Activated naive CD8-positive, alpha-beta T cell treated with anti-CD3 and anti-CD28 coated beads, Interleukin-2, amount 50 U/mL, for 24 hours (primary cell): ENCODE measurements around the gene ALG14.
A peak's percentile ranks its signal among the peaks of the same experiment; 100 is the strongest.

Experiments
- ATAC-seq: fragments of 150-1000 bp; cut with Tn5 transposase; one replicate; pipeline ENCODE4 v1.10.0; 2021
- DNase-seq: peaks from one replicate; pipeline ENCODE4 v3.0.0; 2021
- H3K27ac Mint-ChIP-seq: one replicate; pipeline ENCODE4 v1.8.0; 2021; ENCODE audit warnings: mild to moderate bottlenecking, mixed read lengths
- H3K27me3 Mint-ChIP-seq: one replicate; pipeline ENCODE4 v1.8.0; 2021; ENCODE audit warnings: mixed read lengths
- H3K36me3 Mint-ChIP-seq: one replicate; pipeline ENCODE4 v1.8.0; 2021; ENCODE audit warnings: low read depth, mixed read lengths
- H3K4me1 Mint-ChIP-seq: one replicate; pipeline ENCODE4 v1.8.0; 2021; ENCODE audit warnings: mixed read lengths
- H3K4me3 Mint-ChIP-seq: one replicate; pipeline ENCODE4 v1.8.0; 2021; ENCODE audit warnings: mild to moderate bottlenecking, moderate library complexity, mixed read lengths
- H3K9me3 Mint-ChIP-seq: one replicate; pipeline ENCODE4 v1.8.0; 2021; ENCODE audit warnings: mixed read lengths

Gene ALG14

DNA sequence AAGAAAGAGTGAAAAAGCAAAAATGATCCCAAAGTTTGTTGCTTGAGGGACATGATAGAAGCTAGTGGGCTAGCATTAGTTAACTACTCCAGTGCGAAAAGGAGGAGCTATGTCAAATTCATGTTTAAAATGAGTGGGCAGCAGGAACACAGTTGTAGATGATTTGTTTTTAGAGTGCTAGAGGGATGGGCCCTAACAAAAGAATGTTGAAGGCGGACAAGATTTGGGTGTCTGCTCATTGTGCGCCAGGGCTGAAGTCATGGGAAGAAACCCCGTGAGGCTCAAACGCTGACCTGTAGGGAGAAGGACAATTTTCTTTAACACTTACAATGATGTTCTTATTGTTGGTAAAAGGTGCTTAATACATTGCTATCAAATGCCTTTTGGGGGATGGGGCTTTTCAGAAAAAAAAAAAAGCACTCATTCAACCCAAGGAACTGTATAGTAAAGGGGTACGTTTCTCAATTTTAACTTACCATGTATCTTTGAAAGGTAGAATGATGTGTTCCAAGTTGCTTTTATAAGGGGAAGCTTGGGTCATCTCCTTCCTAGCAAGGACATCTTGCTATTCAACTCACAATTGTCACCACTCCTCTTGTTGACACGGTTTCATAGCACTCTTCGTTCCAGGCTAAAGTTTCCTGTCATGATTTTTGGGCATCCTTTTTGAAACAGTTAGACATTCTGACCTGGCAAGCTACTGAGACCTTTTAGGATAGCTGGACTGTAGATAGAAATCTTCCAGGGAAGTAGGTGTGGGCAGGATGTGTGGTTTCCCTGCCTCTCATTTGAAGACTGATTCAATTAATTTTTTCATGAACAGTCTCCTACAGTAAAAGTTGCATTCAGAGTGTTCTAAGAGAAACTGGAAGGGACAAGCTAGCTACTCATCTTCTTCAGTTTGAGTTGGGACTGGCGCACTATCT, 92.8 kb downstream of the ALG14 start:
- H3K27me3 Mint-ChIP-seq, result no peaks in the 10 kb centered on the region
- no peaks in the 10 kb centered on the region for H3K9me3 Mint-ChIP-seq
- no peak overlapping the region for H3K27ac Mint-ChIP-seq
- peaks cover 10% of the 10 kb centered on the region for H3K4me1 Mint-ChIP-seq
- no peaks in the 10 kb centered on the region for H3K36me3 Mint-ChIP-seq
- DNase-seq (no peak), ATAC-seq (no peak)
- no peak overlapping the region for H3K4me3 Mint-ChIP-seq

DNA sequence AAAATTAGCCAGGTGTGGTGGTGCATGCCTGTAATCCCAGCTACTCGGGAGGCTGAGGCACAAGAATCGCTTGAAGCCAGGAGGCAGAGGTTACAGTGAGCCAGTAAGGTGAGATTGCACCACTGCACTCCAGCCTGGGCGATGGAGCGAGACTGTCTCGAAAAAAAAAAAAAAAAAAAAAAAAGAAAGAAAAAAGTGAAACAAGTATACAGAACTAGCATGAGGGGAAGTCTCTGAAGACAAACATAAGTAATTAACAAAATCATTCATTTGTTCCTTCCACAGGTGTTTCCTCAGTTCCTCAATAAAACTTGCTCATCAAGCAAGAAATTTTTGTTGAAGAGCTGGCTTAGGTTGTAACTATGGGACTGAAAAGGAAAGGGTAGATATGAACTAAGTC, 93.6 kb downstream of the ALG14 start:
- Mint-ChIP-seq H3K36me3 (no peaks in the 10 kb centered on the region), H3K4me1 (peaks cover 10% of the 10 kb centered on the region), H3K27ac (no peak overlapping the region), H3K9me3 (no peaks in the 10 kb centered on the region), H3K4me3 (no peak overlapping the region), H3K27me3 (no peaks in the 10 kb centered on the region)
- no peak for DNase-seq
- ATAC-seq, result no peak

DNA sequence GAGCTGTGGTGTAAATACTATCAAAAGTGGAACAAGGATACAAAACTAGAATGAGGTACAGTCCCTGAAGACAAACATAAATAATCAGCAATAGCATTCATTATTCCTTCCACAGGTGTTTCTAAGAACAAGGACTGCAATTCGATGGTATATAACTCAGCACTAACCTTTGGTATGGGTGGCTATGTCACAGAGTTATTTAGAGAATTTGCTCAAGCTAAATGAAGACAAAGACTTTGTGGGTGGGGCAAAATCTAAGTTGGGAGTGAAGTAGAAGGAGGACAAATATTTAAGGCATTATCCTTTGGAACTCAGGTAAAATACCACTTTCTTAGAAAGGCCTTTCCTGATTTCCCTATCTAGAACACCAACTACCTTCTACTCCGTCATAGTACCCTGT, 94.3 kb downstream of the ALG14 start:
- Mint-ChIP-seq H3K4me1 (peaks cover 10% of the 10 kb centered on the region), H3K27ac (no peak overlapping the region), H3K27me3 (no peaks in the 10 kb centered on the region), H3K9me3 (no peaks in the 10 kb centered on the region), H3K4me3 (no peak overlapping the region), H3K36me3 (no peaks in the 10 kb centered on the region)
- ATAC-seq, result no peak
- no peak for DNase-seq

DNA sequence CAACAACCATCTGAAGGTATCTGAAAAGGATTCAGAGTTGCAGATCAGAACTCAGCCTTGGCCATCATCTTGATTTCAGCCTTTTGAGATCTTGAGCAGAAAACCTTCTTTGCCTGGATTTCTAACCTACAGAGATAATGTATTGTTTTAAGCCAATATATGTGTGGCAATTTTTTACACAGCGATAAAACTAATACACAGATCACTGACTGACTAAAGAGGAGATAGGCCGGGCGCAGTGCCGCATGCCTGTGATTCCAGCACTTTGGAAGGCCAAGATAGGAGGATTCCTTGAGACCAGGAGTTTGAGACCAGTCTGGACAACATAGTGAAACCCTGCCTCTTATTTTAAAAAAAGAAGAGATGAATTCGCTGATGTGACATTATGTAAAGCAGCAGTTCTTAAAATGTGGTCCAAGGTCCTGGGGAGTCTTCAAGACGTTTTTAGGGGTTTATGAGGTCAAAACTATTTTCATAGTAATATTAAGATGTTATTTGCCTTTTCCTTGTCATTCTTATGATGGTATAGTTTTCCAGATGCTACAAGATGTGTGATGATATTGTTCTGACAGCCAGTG, 95.7 kb downstream of the ALG14 start:
- DNase-seq (no peak), ATAC-seq (no peak)
- Mint-ChIP-seq H3K4me1 (peaks cover 10% of the 10 kb centered on the region), H3K9me3 (no peaks in the 10 kb centered on the region), H3K4me3 (no peak overlapping the region), H3K27me3 (no peaks in the 10 kb centered on the region), H3K36me3 (no peaks in the 10 kb centered on the region), H3K27ac (no peak overlapping the region)

DNA sequence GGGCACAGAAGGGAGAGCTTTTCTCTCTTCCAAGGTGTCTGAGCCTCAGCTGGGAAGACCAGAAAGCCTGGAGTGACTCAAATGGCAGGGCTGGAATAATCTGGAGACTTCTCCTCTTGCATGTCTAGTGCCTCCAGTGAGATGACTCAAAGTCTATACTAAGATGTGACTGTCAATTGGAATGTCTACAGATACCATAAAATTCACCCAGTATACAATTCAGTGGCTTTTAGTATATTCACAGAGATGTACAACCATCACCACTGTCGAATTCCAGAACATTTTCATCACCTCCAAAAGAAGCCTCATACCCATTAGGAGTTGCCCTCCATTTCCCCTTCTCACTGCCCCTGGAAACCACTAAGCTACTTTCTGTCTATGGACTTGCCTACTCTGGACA, 97.9 kb downstream of the ALG14 start:
- H3K27me3 Mint-ChIP-seq, result no peaks in the 10 kb centered on the region
- H3K27ac Mint-ChIP-seq, result no peak overlapping the region
- ATAC-seq, result no peak
- peaks cover 6% of the 10 kb centered on the region for H3K4me1 Mint-ChIP-seq
- no peak overlapping the region for H3K4me3 Mint-ChIP-seq
- no peak for DNase-seq
- H3K36me3 Mint-ChIP-seq, result no peaks in the 10 kb centered on the region
- no peaks in the 10 kb centered on the region for H3K9me3 Mint-ChIP-seq

DNA sequence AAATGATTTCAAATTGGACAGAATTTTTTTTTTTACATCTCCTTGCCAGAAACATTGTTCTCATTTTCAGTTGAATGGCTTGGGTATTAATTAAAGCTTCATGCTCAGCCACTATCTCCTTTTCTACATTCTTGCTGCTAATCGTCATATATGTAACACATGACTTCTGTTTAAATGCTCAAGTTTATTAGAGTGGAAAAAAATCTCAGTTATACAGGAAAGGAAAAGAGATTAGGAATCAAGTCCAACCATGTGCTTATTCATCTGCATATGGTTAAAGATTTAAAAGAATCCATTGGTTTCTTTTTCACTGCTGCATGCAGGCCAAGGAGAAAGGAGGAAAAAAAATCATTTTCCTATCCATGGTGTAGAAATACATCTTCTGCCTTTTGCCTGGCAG, 98.5 kb downstream of the ALG14 start:
- Mint-ChIP-seq H3K9me3 (no peaks in the 10 kb centered on the region), H3K36me3 (no peaks in the 10 kb centered on the region), H3K4me3 (no peak overlapping the region), H3K4me1 (peaks cover under 1% of the 10 kb centered on the region), H3K27me3 (no peaks in the 10 kb centered on the region), H3K27ac (no peak overlapping the region)
- no peak for ATAC-seq
- DNase-seq, result no peak

DNA sequence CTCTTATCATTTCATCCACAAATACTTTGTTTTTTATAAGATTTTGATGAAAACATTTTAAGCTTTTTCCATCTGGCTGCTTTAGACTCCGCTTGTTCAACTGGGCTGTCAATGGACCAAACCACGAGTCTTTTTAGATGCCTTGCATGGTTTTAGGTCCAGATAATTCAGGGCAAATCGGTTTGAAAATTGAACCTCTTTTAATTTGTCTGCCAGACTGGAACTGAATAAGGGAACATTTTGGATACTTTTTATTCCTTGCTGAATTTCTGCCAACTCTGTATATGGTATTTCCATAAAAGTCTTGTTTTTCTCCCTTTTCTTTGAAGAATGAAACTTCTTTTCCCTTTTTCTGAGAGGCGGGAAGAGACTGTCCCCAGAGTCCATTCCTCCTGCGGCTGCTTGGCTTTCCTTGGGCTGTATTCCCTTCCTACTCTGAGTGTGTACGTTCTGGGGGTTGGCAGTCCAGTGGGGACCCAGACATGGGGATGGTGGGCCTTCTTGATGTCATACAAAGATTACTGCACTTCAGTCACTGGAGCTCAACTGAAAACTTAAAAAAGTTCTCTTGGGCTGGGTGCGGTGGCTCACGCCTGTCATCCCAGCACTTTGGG, 99.3 kb downstream of the ALG14 start:
- H3K4me1 Mint-ChIP-seq, result no peaks in the 10 kb centered on the region
- no peak for DNase-seq
- H3K9me3 Mint-ChIP-seq, result no peaks in the 10 kb centered on the region
- no peaks in the 10 kb centered on the region for H3K27me3 Mint-ChIP-seq
- H3K27ac Mint-ChIP-seq, result no peak overlapping the region
- no peak overlapping the region for H3K4me3 Mint-ChIP-seq
- H3K36me3 Mint-ChIP-seq, result no peaks in the 10 kb centered on the region
- no peak for ATAC-seq

DNA sequence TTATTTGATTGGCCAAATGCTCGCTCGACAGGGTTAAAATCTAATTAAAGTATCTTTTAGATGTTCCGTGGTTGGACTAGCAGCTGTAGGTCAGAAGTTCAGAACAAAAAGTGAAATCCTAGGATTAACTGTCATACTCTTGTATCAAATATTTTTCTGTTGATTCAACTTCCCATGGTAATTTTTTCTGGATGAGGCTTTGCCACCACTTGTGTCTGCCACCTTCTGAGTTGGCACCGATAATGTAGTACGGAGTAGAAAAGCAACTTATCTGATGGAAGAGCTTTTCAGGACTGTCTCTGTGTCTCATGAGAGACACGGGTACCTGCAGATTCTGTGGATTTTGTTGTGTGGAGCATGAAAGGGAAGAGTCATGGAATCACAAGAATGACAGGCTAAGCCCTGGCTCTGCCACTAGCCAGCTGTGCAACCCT, 101.2 kb downstream of the ALG14 start:
- Mint-ChIP-seq H3K4me1 (no peaks in the 10 kb centered on the region), H3K36me3 (no peaks in the 10 kb centered on the region), H3K4me3 (no peak overlapping the region), H3K9me3 (no peaks in the 10 kb centered on the region), H3K27ac (no peak overlapping the region), H3K27me3 (no peaks in the 10 kb centered on the region)
- ATAC-seq, result no peak
- no peak for DNase-seq

DNA sequence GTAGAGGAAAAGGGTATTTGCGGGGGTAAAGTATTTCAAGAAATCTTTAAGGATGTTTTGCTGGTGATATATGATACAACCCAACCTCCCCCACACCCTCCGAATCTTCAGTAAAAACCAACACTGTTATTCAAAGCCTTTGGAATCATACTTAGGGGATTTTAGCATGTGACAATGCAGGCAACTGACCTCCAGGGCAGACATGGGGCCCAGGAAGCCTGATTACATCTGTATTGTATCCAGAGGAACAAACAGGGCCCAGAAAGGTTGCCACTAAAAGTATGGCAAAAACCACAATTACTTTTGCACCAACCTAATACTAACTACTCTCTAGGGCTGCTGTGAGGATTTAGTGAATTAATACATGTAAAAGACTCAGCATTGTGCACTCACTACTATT, 102.0 kb downstream of the ALG14 start:
- ATAC-seq, result no peak
- Mint-ChIP-seq H3K4me3 (no peak overlapping the region), H3K36me3 (no peaks in the 10 kb centered on the region), H3K27me3 (no peaks in the 10 kb centered on the region), H3K27ac (no peak overlapping the region), H3K4me1 (no peaks in the 10 kb centered on the region), H3K9me3 (no peaks in the 10 kb centered on the region)
- no peak for DNase-seq

DNA sequence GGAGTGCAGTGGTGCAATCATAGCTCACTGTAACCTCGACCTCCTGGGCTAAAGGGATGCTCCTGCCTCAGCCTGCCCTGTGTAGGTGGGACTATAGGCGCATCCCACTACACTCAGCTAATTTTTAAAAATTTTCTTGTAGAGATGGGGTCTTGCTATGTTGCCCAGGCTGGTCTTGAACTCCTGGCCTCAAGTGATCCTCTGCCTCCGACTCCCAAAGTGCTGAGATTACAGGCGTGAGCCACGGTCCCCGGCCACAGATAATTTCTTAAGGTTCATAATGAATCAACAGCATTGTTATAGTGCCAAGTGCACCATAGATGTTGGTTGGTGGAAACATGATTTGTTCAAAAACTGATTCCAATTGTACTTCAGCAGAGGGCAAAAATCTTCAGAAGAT, 103.6 kb downstream of the ALG14 start:
- H3K4me3 Mint-ChIP-seq, result no peak overlapping the region
- DNase-seq (no peak), ATAC-seq (no peak)
- H3K27me3 Mint-ChIP-seq, result no peaks in the 10 kb centered on the region
- H3K27ac Mint-ChIP-seq, result no peak overlapping the region
- no peaks in the 10 kb centered on the region for H3K36me3 Mint-ChIP-seq
- no peaks in the 10 kb centered on the region for H3K9me3 Mint-ChIP-seq
- no peaks in the 10 kb centered on the region for H3K4me1 Mint-ChIP-seq

DNA sequence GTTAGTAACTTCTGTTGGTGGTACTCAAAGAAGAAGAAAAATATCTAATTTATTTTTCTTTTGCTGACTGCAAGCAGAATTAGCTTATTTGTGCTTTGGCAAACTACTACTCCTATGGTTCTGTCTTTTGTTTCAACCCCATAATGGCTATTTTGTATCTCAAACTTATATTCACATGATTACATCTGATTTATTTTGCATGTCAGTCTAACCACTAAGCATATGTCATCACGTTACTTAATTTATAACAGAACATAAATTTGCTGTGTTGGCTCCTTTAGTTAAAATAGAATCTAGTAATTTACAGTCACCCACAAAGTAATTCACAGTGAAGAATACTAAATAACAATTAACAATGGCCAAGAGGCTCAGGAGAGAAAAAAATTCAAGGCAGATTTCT, 106.7 kb downstream of the ALG14 start:
- Mint-ChIP-seq H3K4me1 (peaks cover 17% of the 10 kb centered on the region), H3K4me3 (no peak overlapping the region), H3K9me3 (no peaks in the 10 kb centered on the region), H3K36me3 (no peaks in the 10 kb centered on the region), H3K27ac (no peak overlapping the region), H3K27me3 (no peaks in the 10 kb centered on the region)
- DNase-seq (no peak), ATAC-seq (no peak)

DNA sequence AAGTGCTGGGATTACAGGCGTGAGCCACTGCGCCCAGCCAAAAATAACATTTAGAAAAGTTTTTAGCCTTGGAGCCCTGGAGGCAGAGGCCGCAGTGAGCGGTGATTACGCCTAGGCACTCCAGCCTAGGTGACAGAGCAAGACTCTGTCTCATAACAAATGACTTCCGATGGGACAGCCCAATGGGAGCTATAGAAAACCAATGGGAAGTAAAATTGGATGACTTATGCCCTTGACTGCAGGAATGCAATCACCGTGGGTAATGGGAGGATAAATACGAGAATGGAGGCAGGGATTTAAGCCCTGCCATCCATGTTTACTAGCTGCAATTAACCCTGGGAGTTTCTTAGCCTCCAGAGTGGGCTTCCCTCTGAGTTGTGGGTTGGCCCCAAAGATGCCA, 108.9 kb downstream of the ALG14 start:
- Mint-ChIP-seq H3K36me3 (no peaks in the 10 kb centered on the region), H3K4me3 (no peak overlapping the region), H3K9me3 (no peaks in the 10 kb centered on the region), H3K4me1 (peaks cover 17% of the 10 kb centered on the region), H3K27me3 (no peaks in the 10 kb centered on the region), H3K27ac (no peak overlapping the region)
- no peak for DNase-seq
- ATAC-seq, result no peak

DNA sequence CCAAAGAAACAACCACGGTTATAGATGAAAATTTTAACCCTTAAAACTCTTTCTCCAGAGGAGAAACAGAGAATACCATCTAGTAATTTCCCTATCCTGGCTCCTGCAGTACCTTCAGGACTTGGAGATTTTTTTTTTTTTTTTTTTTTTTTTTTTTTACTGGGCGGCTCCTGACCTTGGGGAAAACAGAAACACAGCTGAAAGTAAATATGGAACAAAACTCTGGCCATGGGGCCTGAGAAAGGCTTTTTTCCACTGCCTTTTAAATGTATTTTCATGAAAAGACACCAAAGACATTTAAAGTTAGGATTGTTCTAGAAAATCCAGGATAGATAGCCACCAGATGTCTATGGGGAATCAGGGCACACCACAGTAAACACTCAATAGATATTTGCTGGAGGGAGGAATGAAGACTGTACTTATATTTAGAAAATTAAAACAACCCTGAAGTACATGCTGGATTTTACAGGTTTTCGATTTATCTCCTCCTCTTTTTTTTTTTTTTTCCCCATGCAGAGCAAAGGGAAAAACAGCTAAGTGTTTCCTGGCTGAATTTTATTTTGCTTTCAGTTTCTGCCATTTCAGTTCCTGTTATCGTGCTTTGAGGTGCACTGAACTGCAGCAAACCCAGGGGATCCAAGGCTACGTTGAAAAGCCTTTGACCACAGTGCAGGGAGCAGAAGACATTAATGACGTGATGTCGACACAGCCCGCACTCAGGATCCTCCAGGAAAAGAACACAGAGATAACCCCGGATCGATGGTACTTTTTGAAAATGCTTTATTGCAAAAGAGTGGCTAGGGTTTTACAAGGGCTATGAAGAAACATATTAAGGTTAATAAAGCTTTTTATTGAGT, 110.1 kb downstream of the ALG14 start:
- peak; percentile 31 for DNase-seq
- Mint-ChIP-seq H3K27ac (peak overlapping the region; percentile 94), H3K4me1 (peaks cover 17% of the 10 kb centered on the region), H3K9me3 (no peaks in the 10 kb centered on the region), H3K36me3 (no peaks in the 10 kb centered on the region), H3K4me3 (peak overlapping the region; percentile 84), H3K27me3 (no peaks in the 10 kb centered on the region)
- ATAC-seq, result peak; percentile 73

DNA sequence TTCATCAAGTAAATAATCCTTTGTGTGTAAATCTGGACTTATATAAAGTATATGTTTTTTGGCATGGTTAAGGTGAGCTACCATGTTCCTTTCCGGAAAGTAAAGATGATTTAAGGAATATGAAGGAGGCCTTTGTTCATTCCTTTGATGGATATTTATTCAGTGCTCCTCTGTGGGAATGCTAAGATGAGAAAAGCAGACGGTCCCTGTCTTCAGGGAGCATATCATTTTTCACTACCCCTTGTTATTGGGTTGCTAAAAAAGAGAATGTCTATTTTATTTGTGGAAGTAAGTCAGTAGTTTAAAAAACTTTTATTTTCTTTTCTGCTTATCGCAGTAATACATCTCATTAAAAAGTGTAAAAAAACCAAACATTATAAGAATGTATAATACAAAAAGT, 110.8 kb downstream of the ALG14 start:
- Mint-ChIP-seq H3K36me3 (no peaks in the 10 kb centered on the region), H3K4me3 (peak overlapping the region; percentile 17), H3K9me3 (no peaks in the 10 kb centered on the region), H3K4me1 (peaks cover 17% of the 10 kb centered on the region), H3K27ac (no peak overlapping the region), H3K27me3 (no peaks in the 10 kb centered on the region)
- no peak for DNase-seq
- no peak for ATAC-seq
